Osteoblast (primary cell): Measurements from ENCODE around the gene WDR45B. TPM values are rescaled to one million over a fixed set of nuclear protein-coding genes. Genes with fewer than 3 reads are reported as not detected.

Source experiments
- DNase-seq: peaks from one replicate; pipeline ENCODE4 v3.0.0; 2011; ENCODE audit warnings: low spot score, mixed read lengths; ENCODE audit not compliant: insufficient read length; ENCODE audit errors: missing footprints
- H2AFZ ChIP-seq: 2 replicates; pipeline ENCODE4 v1.6.0; 2011; ENCODE audit warnings: mild to moderate bottlenecking, low read length
- H3K27ac ChIP-seq: 2 replicates; pipeline ENCODE4 v1.5.1; 2011; ENCODE audit warnings: mild to moderate bottlenecking, low read depth, low read length, moderate library complexity
- H3K27me3 ChIP-seq: 2 replicates; pipeline ENCODE4 v1.6.0; 2012; ENCODE audit warnings: mild to moderate bottlenecking, control low read depth, inconsistent platforms, low read length, moderate library complexity; ENCODE audit not compliant: insufficient read depth
- H3K36me3 ChIP-seq: 2 replicates; pipeline ENCODE4 v1.5.1; 2011; ENCODE audit warnings: mild to moderate bottlenecking, low read length, control low read depth, moderate library complexity; ENCODE audit not compliant: insufficient read depth
- H3K4me1 ChIP-seq: 2 replicates; pipeline ENCODE4 v1.5.1; 2011; ENCODE audit warnings: mild to moderate bottlenecking, low read length, control low read depth, moderate library complexity; ENCODE audit not compliant: insufficient read depth
- H3K4me2 ChIP-seq: 2 replicates; pipeline ENCODE4 v1.6.0; 2011; ENCODE audit warnings: mild to moderate bottlenecking, low read length; ENCODE audit not compliant: insufficient read depth
- H3K4me3 ChIP-seq: fragments of 200-600 bp; sonication (generic); 3 replicates; pipeline ENCODE4 v1.5.1; 2012; ENCODE audit warnings: mild to moderate bottlenecking, low read length, inconsistent platforms; ENCODE audit not compliant: insufficient read depth
- H3K79me2 ChIP-seq: 2 replicates; pipeline ENCODE4 v1.6.0; 2012; ENCODE audit warnings: mild to moderate bottlenecking, low read length, control low read depth, inconsistent platforms; ENCODE audit not compliant: insufficient read depth
- H3K9me3 ChIP-seq: 2 replicates; pipeline ENCODE4 v1.5.1; 2011; ENCODE audit warnings: low read depth, low read length, control low read depth
- H4K20me1 ChIP-seq: 2 replicates; pipeline ENCODE4 v1.6.0; 2012; ENCODE audit warnings: mild to moderate bottlenecking, low read length, control low read depth; ENCODE audit not compliant: insufficient read depth
- CTCF ChIP-seq: IDR thresholded peaks from 2 replicates; pipeline ENCODE4 v1.5.1; 2011; ENCODE audit warnings: mild to moderate bottlenecking, low read depth, low read length, moderate library complexity; ENCODE audit errors: extremely low read depth
- total RNA-seq: library from RNA; depleted of rRNA; stranded (reverse); fragments of >200 nt; gene quantifications from 2 replicates; pipeline ENCODE4 v1.2.3, GENCODE V29; 2012

The WDR45B gene
- total RNA-seq, 1 donor: 66.2 TPM

GRCh38 chr17:82590881-82591539, 57.2 kb downstream of the WDR45B start:
- no peak for DNase-seq
- H2AFZ ChIP-seq: no peak overlapping the region
- H3K9me3 ChIP-seq: no peaks in the 10 kb centered on the region
- TF ChIP-seq CTCF: no peak
- peaks cover 19% of the 10 kb centered on the region for H3K79me2 ChIP-seq
- H3K4me1 ChIP-seq: peaks cover 8% of the 10 kb centered on the region
- H3K27ac ChIP-seq: no peak overlapping the region
- H3K36me3 ChIP-seq: peaks cover 28% of the 10 kb centered on the region
- H3K4me3 ChIP-seq: no peak overlapping the region
- no peaks in the 10 kb centered on the region for H3K27me3 ChIP-seq
- peaks cover 13% of the 10 kb centered on the region for H4K20me1 ChIP-seq
- H3K4me2 ChIP-seq: no peak overlapping the region

- Histone ChIP-seq H3K27me3 (no peaks in the 10 kb centered on the region), H2AFZ (no peak overlapping the region), H3K9me3 (no peaks in the 10 kb centered on the region), H3K4me1 (peaks cover 8% of the 10 kb centered on the region), H3K27ac (no peak overlapping the region), H3K4me2 (no peak overlapping the region), H3K4me3 (no peak overlapping the region), H3K79me2 (peaks cover 13% of the 10 kb centered on the region), H3K36me3 (peaks cover 29% of the 10 kb centered on the region), H4K20me1 (peaks cover 13% of the 10 kb centered on the region)
- TF ChIP-seq CTCF: no peak
- DNase-seq: no peak
These were observed 58.0 kb downstream of the WDR45B start for GRCh38 chr17:82590216-82590615.

- peaks cover 13% of the 10 kb centered on the region for H4K20me1 ChIP-seq
- peaks cover 29% of the 10 kb centered on the region for H3K36me3 ChIP-seq
- H3K4me1 ChIP-seq: peaks cover 8% of the 10 kb centered on the region
- peak; percentile 30 for DNase-seq
- no peak overlapping the region for H2AFZ ChIP-seq
- H3K79me2 ChIP-seq: peaks cover 10% of the 10 kb centered on the region
- no peaks in the 10 kb centered on the region for H3K9me3 ChIP-seq
- TF ChIP-seq CTCF: no peak
- H3K4me3 ChIP-seq: no peak overlapping the region
- H3K27ac ChIP-seq: no peak overlapping the region
- H3K27me3 ChIP-seq: no peaks in the 10 kb centered on the region
- no peak overlapping the region for H3K4me2 ChIP-seq
These were observed 58.4 kb downstream of the WDR45B start for GRCh38 chr17:82589851-82590180.

- H3K27ac ChIP-seq: no peak overlapping the region
- peaks cover 13% of the 10 kb centered on the region for H4K20me1 ChIP-seq
- H3K79me2 ChIP-seq: peaks cover 4% of the 10 kb centered on the region
- no peak overlapping the region for H2AFZ ChIP-seq
- H3K4me2 ChIP-seq: no peak overlapping the region
- no peaks in the 10 kb centered on the region for H3K27me3 ChIP-seq
- H3K9me3 ChIP-seq: no peaks in the 10 kb centered on the region
- peaks cover 38% of the 10 kb centered on the region for H3K36me3 ChIP-seq
- TF ChIP-seq CTCF: no peak
- no peak overlapping the region for H3K4me3 ChIP-seq
- DNase-seq: peak; percentile 69
- peaks cover 3% of the 10 kb centered on the region for H3K4me1 ChIP-seq
These were observed 59.7 kb downstream of the WDR45B start for GRCh38 chr17:82588266-82589175.
